Measurements from ENCODE around the gene POLK. TPM values are rescaled to one million over a fixed set of nuclear protein-coding genes. Genes with fewer than 3 reads are reported as not detected.

The POLK gene
- total and polyA plus RNA-seq, 2 of the 4 experiments (the other 2 are of a cell fraction), result 10.4 to 24.4 TPM

DNA sequence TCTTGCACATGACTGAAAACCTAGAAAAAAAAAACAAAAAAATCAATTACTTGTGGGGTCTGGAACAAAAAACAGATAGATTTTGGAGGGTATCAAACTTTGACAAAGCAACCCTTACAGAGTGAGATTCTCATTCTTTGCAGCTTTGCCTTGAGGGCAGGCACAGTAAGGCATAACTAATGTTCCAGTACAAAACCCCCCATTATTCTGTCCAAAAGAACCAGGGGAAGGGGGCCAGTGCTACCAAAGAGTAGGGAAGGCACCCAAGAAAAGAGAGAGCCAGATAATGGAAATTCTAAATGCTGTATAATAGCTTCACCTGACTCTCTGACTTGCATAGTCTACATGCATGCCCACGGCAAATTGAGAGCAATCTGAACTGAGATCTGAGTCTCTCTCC, 12.9 kb downstream of the POLK start:
- Histone ChIP-seq H2AFZ (replicated peaks; ENCODE audit: low read length, poor library complexity) (no peak overlapping the region), H3K4ac (ENCODE audit: low read depth, low read length) (no peak overlapping the region), H4K5ac (ENCODE audit: low read depth, low read length) (no peak overlapping the region), H3K56ac (ENCODE audit: extremely low read depth, insufficient read depth, low read length) (no peak overlapping the region), H3K18ac (ENCODE audit: low read depth, low read length) (no peak overlapping the region), H3K36me3 (ENCODE audit: control insufficient read depth, insufficient read depth, low read length) (0 out of 2 replicates have a peak, but pooled peaks cover 1% of the 10 kb centered on the region), H2BK5ac (ENCODE audit: low read depth, low read length, poor library complexity, severe bottlenecking) (no peak overlapping the region), H2BK20ac (ENCODE audit: low read depth, low read length) (no peak overlapping the region), H2AK5ac (ENCODE audit: low read depth, low read length) (no peak overlapping the region), H3K9me1 (ENCODE audit: insufficient read depth, low read length) (peaks cover 4% of the 10 kb centered on the region; the same call in 1 of the 2 replicates), H3K4me2 (ENCODE audit: low read depth, low read length) (no peak overlapping the region), H2BK120ac (ENCODE audit: low read depth, low read length) (no peak overlapping the region), H3K14ac (replicated peaks; ENCODE audit: low read depth, low read length) (no peak overlapping the region), H4K91ac (ENCODE audit: insufficient read depth, low read depth, low read length) (no peak overlapping the region), H3K9me3 (ENCODE audit: control insufficient read depth, insufficient read depth, low read length) (peaks cover 5% of the 10 kb centered on the region; the same call in 1 of the 2 replicates), H3K27ac (ENCODE audit: insufficient read depth, low read length) (no peak overlapping the region), H2BK15ac (ENCODE audit: low read depth, low read length) (no peak overlapping the region), H3K23ac (ENCODE audit: low read depth, low read length) (no peak overlapping the region), H3K4me3 (ENCODE audit: insufficient read depth, low read depth, low read length) (no peak overlapping the region), H3K4me1 (ENCODE audit: control insufficient read depth, insufficient read depth, low read length) (no peaks in the 10 kb centered on the region), H3K79me1 (ENCODE audit: low read depth in 1 of 2, low read length in 2 of 2) (peaks cover 23 to 37% of the 10 kb centered on the region in 2 experiments), H4K20me1 (ENCODE audit: insufficient read depth, low read length) (no peaks in the 10 kb centered on the region; the same call in 1 of the 2 replicates), H2AK9ac (replicated peaks; ENCODE audit: low read depth, low read length, poor library complexity) (no peak overlapping the region), H3K27me3 (ENCODE audit: control insufficient read depth, insufficient read depth, low read length) (no peaks in the 10 kb centered on the region), H4K8ac (ENCODE audit: low read depth in 2 of 2, low read length in 2 of 2) (no peak overlapping the region), H3K9ac (ENCODE audit: low read depth, low read length) (no peak overlapping the region)
- intact Hi-C loops (cut with micrococcal nuclease), result no loop called here
- CTCF ChIA-PET, result no interaction called here
- no CpG with 5 or more reads among the region's 1 CpG for WGBS, 2 experiments (ENCODE audit: extremely low coverage in 2 of 2, insufficient read length in 1 of 2)
- ATAC-seq (ENCODE audit: low read depth) (no peak), DNase-seq (no peak)
- POLR2A ChIA-PET (ENCODE audit: unreplicated experiment), result no interaction called here
- TF ChIP-seq POLR2A (IDR thresholded peaks at IDR 0.05; ENCODE audit: low read depth, low read length), result no peak
- TF ChIP-seq CHD1 (IDR thresholded peaks at IDR 0.05; ENCODE audit: low read depth, low read length), result no peak
- TF ChIP-seq, protein P1, sequence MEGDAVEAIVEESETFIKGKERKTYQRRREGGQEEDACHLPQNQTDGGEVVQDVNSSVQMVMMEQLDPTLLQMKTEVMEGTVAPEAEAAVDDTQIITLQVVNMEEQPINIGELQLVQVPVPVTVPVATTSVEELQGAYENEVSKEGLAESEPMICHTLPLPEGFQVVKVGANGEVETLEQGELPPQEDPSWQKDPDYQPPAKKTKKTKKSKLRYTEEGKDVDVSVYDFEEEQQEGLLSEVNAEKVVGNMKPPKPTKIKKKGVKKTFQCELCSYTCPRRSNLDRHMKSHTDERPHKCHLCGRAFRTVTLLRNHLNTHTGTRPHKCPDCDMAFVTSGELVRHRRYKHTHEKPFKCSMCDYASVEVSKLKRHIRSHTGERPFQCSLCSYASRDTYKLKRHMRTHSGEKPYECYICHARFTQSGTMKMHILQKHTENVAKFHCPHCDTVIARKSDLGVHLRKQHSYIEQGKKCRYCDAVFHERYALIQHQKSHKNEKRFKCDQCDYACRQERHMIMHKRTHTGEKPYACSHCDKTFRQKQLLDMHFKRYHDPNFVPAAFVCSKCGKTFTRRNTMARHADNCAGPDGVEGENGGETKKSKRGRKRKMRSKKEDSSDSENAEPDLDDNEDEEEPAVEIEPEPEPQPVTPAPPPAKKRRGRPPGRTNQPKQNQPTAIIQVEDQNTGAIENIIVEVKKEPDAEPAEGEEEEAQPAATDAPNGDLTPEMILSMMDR (conservative IDR thresholded peaks at IDR 0.05; ENCODE audit: low read depth, low read length), result no peak
- TF ChIP-seq NFE2L2 (IDR thresholded peaks at IDR 0.05; ENCODE audit: low read depth, low read length), result no peak
- no peak for TF ChIP-seq RAD21 (IDR thresholded peaks at IDR 0.05; ENCODE audit: low read length)
- TF ChIP-seq FOS (IDR thresholded peaks at IDR 0.05; ENCODE audit: low read depth, low read length), result no peak
- no peak for TF ChIP-seq BHLHE40 (IDR thresholded peaks at IDR 0.05; ENCODE audit: low read depth, low read length)
- no peak for TF ChIP-seq RCOR1 (IDR thresholded peaks at IDR 0.05; ENCODE audit: insufficient replicate concordance, low read length)
- TF ChIP-seq, protein P2, sequence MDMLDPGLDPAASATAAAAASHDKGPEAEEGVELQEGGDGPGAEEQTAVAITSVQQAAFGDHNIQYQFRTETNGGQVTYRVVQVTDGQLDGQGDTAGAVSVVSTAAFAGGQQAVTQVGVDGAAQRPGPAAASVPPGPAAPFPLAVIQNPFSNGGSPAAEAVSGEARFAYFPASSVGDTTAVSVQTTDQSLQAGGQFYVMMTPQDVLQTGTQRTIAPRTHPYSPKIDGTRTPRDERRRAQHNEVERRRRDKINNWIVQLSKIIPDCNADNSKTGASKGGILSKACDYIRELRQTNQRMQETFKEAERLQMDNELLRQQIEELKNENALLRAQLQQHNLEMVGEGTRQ (IDR thresholded peaks at IDR 0.05; ENCODE audit: low read depth, low read length), result no peak
- TF ChIP-seq, protein P3, sequence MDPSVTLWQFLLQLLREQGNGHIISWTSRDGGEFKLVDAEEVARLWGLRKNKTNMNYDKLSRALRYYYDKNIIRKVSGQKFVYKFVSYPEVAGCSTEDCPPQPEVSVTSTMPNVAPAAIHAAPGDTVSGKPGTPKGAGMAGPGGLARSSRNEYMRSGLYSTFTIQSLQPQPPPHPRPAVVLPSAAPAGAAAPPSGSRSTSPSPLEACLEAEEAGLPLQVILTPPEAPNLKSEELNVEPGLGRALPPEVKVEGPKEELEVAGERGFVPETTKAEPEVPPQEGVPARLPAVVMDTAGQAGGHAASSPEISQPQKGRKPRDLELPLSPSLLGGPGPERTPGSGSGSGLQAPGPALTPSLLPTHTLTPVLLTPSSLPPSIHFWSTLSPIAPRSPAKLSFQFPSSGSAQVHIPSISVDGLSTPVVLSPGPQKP (IDR thresholded peaks at IDR 0.05; ENCODE audit: borderline replicate concordance, low read depth, low read length), result no peak
- TF ChIP-seq MAZ (IDR thresholded peaks at IDR 0.05; ENCODE audit: borderline replicate concordance, low read depth, low read length), result no peak
- TF ChIP-seq RFX5 (IDR thresholded peaks at IDR 0.05; ENCODE audit: low read depth, low read length), result no peak
- TF ChIP-seq MAFK (IDR thresholded peaks at IDR 0.05; ENCODE audit: low read depth, low read length), result no peak
- TF ChIP-seq SMC3 (IDR thresholded peaks at IDR 0.05; ENCODE audit: low read depth, low read length), result no peak
- TF ChIP-seq CEBPB (IDR thresholded peaks at IDR 0.05; ENCODE audit: low read depth, low read length), result no peak
- TF ChIP-seq MXI1 (IDR thresholded peaks at IDR 0.05; ENCODE audit: borderline replicate concordance, low read depth, low read length), result no peak
- BruUV-seq (replicated peaks), result no TSS peak
- dilution Hi-C loops (cut with HindIII; ENCODE audit: low sequenced_read_pairs, unreplicated experiment), result no loop called here
- in situ Hi-C loops (cut with MboI; ENCODE audit: low sequenced_read_pairs), result no loop called here
